ENCODE data around the gene GARIN1A. TPM values are rescaled to one million over a fixed set of nuclear protein-coding genes. Genes with fewer than 3 reads are reported as not detected.
"Not testable (repeated sequence)": the region's sequence is repeated elsewhere in the genome, so short reads cannot be mapped to it uniquely, and the experiment has no call there.

GARIN1A gene
- total RNA-seq, 4 donors from 2014 or later: 0.19 to 0.38 (median 0.35) TPM; not detected in 1

DNA sequence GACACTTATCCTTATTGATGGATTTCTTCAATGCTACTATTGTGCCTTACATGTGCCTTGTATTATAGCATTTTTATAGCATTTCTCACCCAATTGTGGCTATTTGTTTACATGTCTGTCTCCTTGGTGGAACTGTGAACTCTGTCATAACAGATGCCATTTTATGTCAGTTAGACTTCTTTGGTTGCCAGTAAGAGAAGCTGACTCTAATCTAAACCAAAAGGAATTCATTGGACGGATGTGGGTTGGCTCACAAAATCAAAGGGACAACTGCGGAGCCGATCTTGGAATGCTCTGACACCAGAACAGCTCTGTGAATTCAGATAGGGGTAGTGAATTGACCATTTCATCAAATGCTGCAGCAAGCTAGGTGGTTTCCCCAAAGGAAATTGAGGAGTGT lies 15.0 kb downstream of the GARIN1A start:
- H3K36me3 ChIP-seq: peaks cover 0 to 14% (median 0%) of the 10 kb centered on the region in 3 donors
- WGBS, 2 donors: 95 to 100% methylated on average over 3 of the region's 3 CpGs
- no peak overlapping the region for H3K4me3 ChIP-seq
- no peaks in the 10 kb centered on the region for H3K27me3 ChIP-seq
- TF ChIP-seq POLR2A (IDR thresholded peaks at IDR 0.05) (no peak), CTCF (IDR thresholded peaks at IDR 0.05) (no peak)
- no peak for DNase-seq
- H3K27ac ChIP-seq: no peak overlapping the region
- no peaks in the 10 kb centered on the region for H3K4me1 ChIP-seq
- no peaks in the 10 kb centered on the region for H3K9me3 ChIP-seq
- intact Hi-C loops (cut with DNase I): no loop called here

DNA sequence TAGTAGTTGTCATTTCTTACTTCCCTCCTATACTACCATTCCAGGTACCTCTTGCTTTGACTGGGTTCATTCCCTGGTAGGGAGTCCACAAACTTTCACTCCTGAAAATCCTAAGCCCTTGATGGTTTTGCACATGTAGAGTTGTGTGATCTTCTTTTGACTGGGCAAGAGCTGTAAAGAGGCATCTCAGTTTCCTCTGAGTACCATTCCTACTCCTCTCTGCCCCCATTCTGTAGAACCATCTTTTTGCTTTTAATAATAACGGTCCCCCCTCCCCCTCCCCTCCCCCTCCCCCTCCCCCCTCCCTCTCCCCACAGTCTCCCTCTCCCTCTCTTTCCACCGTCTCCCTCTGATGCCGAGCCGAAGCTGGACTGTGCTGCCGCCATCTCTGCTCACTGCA lies 16.4 kb downstream of the GARIN1A start:
- no peak for DNase-seq
- WGBS, 2 donors: 55 to 78% methylated on average over 1 of the region's 5 CpGs
- Histone ChIP-seq H3K27me3 (peaks cover 0 to 3% (median 0%) of the 10 kb centered on the region in 4 donors), H3K27ac (no peak overlapping the region), H3K4me1 (no peaks in the 10 kb centered on the region), H3K36me3 (peaks cover 0 to 6% (median 0%) of the 10 kb centered on the region in 3 donors), H3K4me3 (no peak overlapping the region), H3K9me3 (no peaks in the 10 kb centered on the region)
- TF ChIP-seq CTCF (IDR thresholded peaks at IDR 0.05): no peak
- no peak for TF ChIP-seq POLR2A (IDR thresholded peaks at IDR 0.05)
- intact Hi-C loops (cut with DNase I): no loop called here

- H3K4me3 ChIP-seq; H3K27ac ChIP-seq; intact Hi-C loops (cut with DNase I); H3K27me3 ChIP-seq; H3K36me3 ChIP-seq; H3K9me3 ChIP-seq; H3K4me1 ChIP-seq; DNase-seq: not testable (repeated sequence)
- WGBS, 2 donors: no CpG with 5 or more reads among the region's 59 CpGs
Measured at GRCh38 chr7:128689161-128689935, 17.3 kb downstream of the GARIN1A start.

DNA sequence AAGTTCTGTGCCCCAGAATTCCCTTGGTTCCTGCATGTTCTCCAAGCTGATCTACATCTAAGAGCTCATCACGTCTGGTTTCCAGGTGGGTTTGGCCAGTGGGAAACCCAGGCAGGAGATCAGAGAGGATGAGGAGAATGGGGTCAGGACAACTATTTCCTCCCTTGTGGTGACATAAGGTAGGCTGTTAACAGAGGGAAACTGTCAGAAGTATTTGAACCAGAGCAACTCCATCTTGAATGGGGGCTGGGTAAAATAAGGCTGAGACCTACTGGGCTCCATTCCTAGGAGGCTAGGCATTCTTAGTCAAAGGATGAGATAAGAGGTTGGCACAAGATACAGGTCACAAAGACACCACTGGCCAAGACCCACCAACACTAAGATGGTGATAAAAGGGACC lies 19.1 kb downstream of the GARIN1A start:
- no peak for DNase-seq
- peaks cover 0 to 17% (median 0%) of the 10 kb centered on the region in 4 donors for H3K27me3 ChIP-seq
- H3K27ac ChIP-seq: no peak overlapping the region
- H3K4me3 ChIP-seq: no peak overlapping the region
- 70 to 77% methylated on average over 1 of the region's 1 CpG for WGBS, 2 donors
- intact Hi-C loops (cut with DNase I): no loop called here
- no peak for TF ChIP-seq POLR2A (IDR thresholded peaks at IDR 0.05)
- TF ChIP-seq CTCF (IDR thresholded peaks at IDR 0.05): no peak
- H3K9me3 ChIP-seq: no peaks in the 10 kb centered on the region
- H3K36me3 ChIP-seq: no peaks in the 10 kb centered on the region
- H3K4me1 ChIP-seq: no peaks in the 10 kb centered on the region

- Histone ChIP-seq H3K4me3 (no peak overlapping the region), H3K9me3 (no peaks in the 10 kb centered on the region), H3K4me1 (peaks cover 0 to 9% (median 6%) of the 10 kb centered on the region in 3 donors), H3K27ac (no peak overlapping the region), H3K36me3 (no peaks in the 10 kb centered on the region), H3K27me3 (peaks cover 0 to 32% (median 9%) of the 10 kb centered on the region in 4 donors)
- no peak for DNase-seq
- WGBS, 2 donors: 64 to 69% methylated on average over 7 of the region's 7 CpGs
- TF ChIP-seq CTCF (IDR thresholded peaks at IDR 0.05): no peak
- TF ChIP-seq POLR2A (IDR thresholded peaks at IDR 0.05): no peak
- intact Hi-C loops (cut with DNase I): no loop called here
Measured at GRCh38 chr7:128692623-128693270, 20.7 kb downstream of the GARIN1A start.
